ENCODE data around the gene IPO13.

The IPO13 gene

DNA sequence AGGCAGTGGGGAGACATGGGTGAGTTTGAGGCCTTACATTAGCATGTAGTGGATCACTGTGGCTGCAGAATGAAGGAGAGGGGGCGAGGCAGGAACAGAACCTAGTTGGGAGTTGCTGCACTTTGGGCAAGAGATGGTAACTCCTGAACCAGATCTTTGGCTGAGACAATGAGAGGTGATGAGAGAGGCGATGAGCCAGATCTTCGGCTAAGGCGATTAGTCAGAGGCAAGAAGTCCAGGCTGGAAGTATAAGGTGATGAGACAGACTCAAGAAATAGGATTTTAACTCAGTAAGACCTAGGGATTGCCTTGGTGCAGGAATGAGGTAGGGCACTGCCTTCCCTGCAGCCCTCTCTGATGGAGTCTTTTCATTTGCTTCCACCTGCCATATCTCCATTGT lies 22.2 kb upstream of the IPO13 start:
- no peaks in the 10 kb centered on the region for H4K20me1 ChIP-seq (ENCODE audit: insufficient read depth, low read length, poor library complexity, severe bottlenecking)
- peaks cover 9% of the 10 kb centered on the region for H3K4me1 ChIP-seq (ENCODE audit: insufficient read depth, low read length, poor library complexity, severe bottlenecking)
- H3K4me2 ChIP-seq (ENCODE audit: low read depth, low read length, poor library complexity, severe bottlenecking), result no peak overlapping the region
- H3F3A ChIP-seq (ENCODE audit: low read depth), result no peaks in the 10 kb centered on the region
- no peaks in the 10 kb centered on the region for H3K9me3 ChIP-seq (ENCODE audit: insufficient read depth, low read depth, low read length)
- H3K9me2 ChIP-seq (replicated peaks; ENCODE audit: low read depth, low read length), result no peaks in the 10 kb centered on the region
- no peak overlapping the region for H3K9ac ChIP-seq (ENCODE audit: low read depth, low read length, poor library complexity, severe bottlenecking)
- H2AFZ ChIP-seq (ENCODE audit: low read length), result no peak overlapping the region
- H3K79me2 ChIP-seq (ENCODE audit: insufficient read depth, low read length), result no peaks in the 10 kb centered on the region
- H3K4me3 ChIP-seq (ENCODE audit: low read length, poor library complexity, severe bottlenecking), result no peak overlapping the region
- TF ChIP-seq EZH2phosphoT487 (IDR thresholded peaks at IDR 0.05; ENCODE audit: borderline replicate concordance), result no peak
- TF ChIP-seq, protein P1, sequence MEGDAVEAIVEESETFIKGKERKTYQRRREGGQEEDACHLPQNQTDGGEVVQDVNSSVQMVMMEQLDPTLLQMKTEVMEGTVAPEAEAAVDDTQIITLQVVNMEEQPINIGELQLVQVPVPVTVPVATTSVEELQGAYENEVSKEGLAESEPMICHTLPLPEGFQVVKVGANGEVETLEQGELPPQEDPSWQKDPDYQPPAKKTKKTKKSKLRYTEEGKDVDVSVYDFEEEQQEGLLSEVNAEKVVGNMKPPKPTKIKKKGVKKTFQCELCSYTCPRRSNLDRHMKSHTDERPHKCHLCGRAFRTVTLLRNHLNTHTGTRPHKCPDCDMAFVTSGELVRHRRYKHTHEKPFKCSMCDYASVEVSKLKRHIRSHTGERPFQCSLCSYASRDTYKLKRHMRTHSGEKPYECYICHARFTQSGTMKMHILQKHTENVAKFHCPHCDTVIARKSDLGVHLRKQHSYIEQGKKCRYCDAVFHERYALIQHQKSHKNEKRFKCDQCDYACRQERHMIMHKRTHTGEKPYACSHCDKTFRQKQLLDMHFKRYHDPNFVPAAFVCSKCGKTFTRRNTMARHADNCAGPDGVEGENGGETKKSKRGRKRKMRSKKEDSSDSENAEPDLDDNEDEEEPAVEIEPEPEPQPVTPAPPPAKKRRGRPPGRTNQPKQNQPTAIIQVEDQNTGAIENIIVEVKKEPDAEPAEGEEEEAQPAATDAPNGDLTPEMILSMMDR (conservative IDR thresholded peaks at IDR 0.05; ENCODE audit: low read length), result no peak
- no peaks in the 10 kb centered on the region for H3K27me3 ChIP-seq (ENCODE audit: insufficient read depth, low read length, poor library complexity, severe bottlenecking)
- no peaks in the 10 kb centered on the region for H3K36me3 ChIP-seq (ENCODE audit: insufficient read depth, low read length)

DNA sequence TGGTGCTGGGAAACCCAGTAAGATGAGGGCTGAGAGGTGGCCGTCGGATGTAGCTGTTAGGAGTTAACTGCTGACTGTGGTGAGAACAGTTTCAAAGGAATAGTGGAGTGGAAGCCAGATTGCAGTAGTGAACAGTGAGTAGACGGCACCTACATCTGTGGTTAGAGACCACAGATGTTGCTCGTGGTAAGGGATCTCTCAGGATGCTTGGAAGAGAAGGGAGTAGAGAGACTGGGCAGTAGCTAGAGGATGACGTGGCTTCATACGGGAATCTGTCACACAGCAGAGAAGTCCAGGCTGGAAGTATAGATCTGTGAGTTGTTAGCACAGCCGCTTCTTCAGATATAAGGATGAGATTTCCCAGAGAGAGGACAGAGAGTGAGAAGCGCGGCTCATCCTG lies 20.9 kb upstream of the IPO13 start:
- Histone ChIP-seq H3K9me2 (replicated peaks; ENCODE audit: low read depth, low read length) (no peaks in the 10 kb centered on the region), H3K4me3 (ENCODE audit: low read length, poor library complexity, severe bottlenecking) (no peak overlapping the region), H3K4me1 (ENCODE audit: insufficient read depth, low read length, poor library complexity, severe bottlenecking) (no peaks in the 10 kb centered on the region), H3K27me3 (ENCODE audit: insufficient read depth, low read length, poor library complexity, severe bottlenecking) (no peaks in the 10 kb centered on the region), H3K9me3 (ENCODE audit: insufficient read depth, low read depth, low read length) (no peaks in the 10 kb centered on the region), H3K79me2 (ENCODE audit: insufficient read depth, low read length) (no peaks in the 10 kb centered on the region), H3K4me2 (ENCODE audit: low read depth, low read length, poor library complexity, severe bottlenecking) (no peak overlapping the region), H3F3A (ENCODE audit: low read depth) (no peaks in the 10 kb centered on the region), H3K36me3 (ENCODE audit: insufficient read depth, low read length) (no peaks in the 10 kb centered on the region), H3K9ac (ENCODE audit: low read depth, low read length, poor library complexity, severe bottlenecking) (no peak overlapping the region), H2AFZ (ENCODE audit: low read length) (no peak overlapping the region), H4K20me1 (ENCODE audit: insufficient read depth, low read length, poor library complexity, severe bottlenecking) (no peaks in the 10 kb centered on the region)
- no peak for TF ChIP-seq EZH2phosphoT487 (IDR thresholded peaks at IDR 0.05; ENCODE audit: borderline replicate concordance)
- TF ChIP-seq, protein P1 (conservative IDR thresholded peaks at IDR 0.05; ENCODE audit: low read length), result no peak

DNA sequence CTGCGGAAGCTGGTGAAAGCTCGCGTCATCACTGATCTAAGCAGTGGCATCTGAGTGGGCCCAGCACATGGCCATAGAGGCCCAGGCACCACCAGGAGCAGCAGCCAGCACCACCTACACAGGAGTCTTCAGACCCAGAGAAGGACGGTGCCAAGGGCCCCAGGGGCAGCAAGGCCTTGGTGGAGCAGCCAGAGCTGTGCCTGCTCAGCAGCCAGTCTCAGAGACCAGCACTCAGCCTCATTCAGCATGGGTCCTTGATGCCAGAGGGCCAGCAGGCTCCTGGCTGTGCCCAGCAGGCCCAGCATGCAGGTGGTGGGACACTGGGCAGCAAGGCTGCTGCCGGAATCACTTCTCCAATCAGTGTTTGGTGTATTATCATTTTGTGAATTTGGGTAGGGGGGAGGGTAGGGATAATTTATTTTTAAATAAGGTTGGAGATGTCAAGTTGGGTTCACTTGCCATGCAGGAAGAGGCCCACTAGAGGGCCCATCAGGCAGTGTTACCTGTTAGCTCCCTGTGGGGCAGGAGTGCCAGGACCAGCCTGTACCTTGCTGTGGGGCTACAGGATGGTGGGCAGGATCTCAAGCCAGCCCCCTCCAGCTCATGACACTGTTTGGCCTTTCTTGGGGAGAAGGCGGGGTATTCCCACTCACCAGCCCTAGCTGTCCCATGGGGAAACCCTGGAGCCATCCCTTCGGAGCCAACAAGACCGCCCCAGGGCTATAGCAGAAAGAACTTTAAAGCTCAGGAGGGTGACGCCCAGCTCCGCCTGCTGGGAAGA lies 16.4 kb upstream of the IPO13 start:
- Histone ChIP-seq H3K9me2 (replicated peaks; ENCODE audit: low read depth, low read length) (no peaks in the 10 kb centered on the region), H3K4me2 (ENCODE audit: low read depth, low read length, poor library complexity, severe bottlenecking) (no peak overlapping the region), H3K9ac (ENCODE audit: low read depth, low read length, poor library complexity, severe bottlenecking) (no peak overlapping the region)

More for the DNA sequence above, 16.4 kb upstream of the IPO13 start:
- Histone ChIP-seq H3K27me3 (ENCODE audit: insufficient read depth, low read length, poor library complexity, severe bottlenecking) (no peaks in the 10 kb centered on the region), H3K79me2 (ENCODE audit: insufficient read depth, low read length) (no peaks in the 10 kb centered on the region), H3K4me1 (ENCODE audit: insufficient read depth, low read length, poor library complexity, severe bottlenecking) (no peaks in the 10 kb centered on the region), H3K9me3 (ENCODE audit: insufficient read depth, low read depth, low read length) (no peaks in the 10 kb centered on the region), H4K20me1 (ENCODE audit: insufficient read depth, low read length, poor library complexity, severe bottlenecking) (no peaks in the 10 kb centered on the region), H3K36me3 (ENCODE audit: insufficient read depth, low read length) (no peaks in the 10 kb centered on the region), H2AFZ (ENCODE audit: low read length) (no peak overlapping the region), H3K4me3 (ENCODE audit: low read length, poor library complexity, severe bottlenecking) (no peak overlapping the region), H3F3A (ENCODE audit: low read depth) (no peaks in the 10 kb centered on the region)
- no peak for TF ChIP-seq EZH2phosphoT487 (IDR thresholded peaks at IDR 0.05; ENCODE audit: borderline replicate concordance)
- TF ChIP-seq, protein P1 (conservative IDR thresholded peaks at IDR 0.05; ENCODE audit: low read length), result peak; percentile 68
